ENCODE measurements around the gene CORIN.

The CORIN gene

GRCh38 chr4:47624031-47624441 is 213.8 kb downstream of the CORIN start:
- Histone ChIP-seq H3K27me3 (ENCODE audit: insufficient read depth, low read depth) (no peaks in the 10 kb centered on the region), H2AFZ (ENCODE audit: low read depth) (no peak overlapping the region)

GRCh38 chr4:47621181-47621580 is 216.7 kb downstream of the CORIN start:
- H3K79me2 ChIP-seq (ENCODE audit: insufficient read depth, low read depth): no peaks in the 10 kb centered on the region

More at GRCh38 chr4:47624031-47624441, 213.8 kb downstream of the CORIN start:
- no peaks in the 10 kb centered on the region for H3K79me2 ChIP-seq (ENCODE audit: insufficient read depth, low read depth)
- TF ChIP-seq CTCF (conservative IDR thresholded peaks at IDR 0.05; ENCODE audit: low read depth, low read length): no peak
- H3K9ac ChIP-seq: no peak overlapping the region
- no peaks in the 10 kb centered on the region for H3K4me1 ChIP-seq (ENCODE audit: low read depth, poor library complexity, severe bottlenecking)
- H3K4me2 ChIP-seq: no peak overlapping the region
- no peak overlapping the region for H3K27ac ChIP-seq
- no peaks in the 10 kb centered on the region for H4K20me1 ChIP-seq (ENCODE audit: insufficient read depth)
- H3K36me3 ChIP-seq (ENCODE audit: insufficient read depth): no peaks in the 10 kb centered on the region
- H3K4me3 ChIP-seq (IDR thresholded peaks at IDR 0.05; ENCODE audit: insufficient read depth, low read depth, low read length): no peak overlapping the region

GRCh38 chr4:47619691-47620090 is 218.2 kb downstream of the CORIN start:
- Histone ChIP-seq H3K4me3 (IDR thresholded peaks at IDR 0.05; ENCODE audit: insufficient read depth, low read depth, low read length) (no peak overlapping the region), H3K36me3 (ENCODE audit: insufficient read depth) (no peaks in the 10 kb centered on the region), H3K79me2 (ENCODE audit: insufficient read depth, low read depth) (no peaks in the 10 kb centered on the region), H3K27ac (no peak overlapping the region), H3K4me2 (no peak overlapping the region), H3K4me1 (ENCODE audit: low read depth, poor library complexity, severe bottlenecking) (no peaks in the 10 kb centered on the region), H3K27me3 (ENCODE audit: insufficient read depth, low read depth) (no peaks in the 10 kb centered on the region), H2AFZ (ENCODE audit: low read depth) (no peak overlapping the region), H4K20me1 (ENCODE audit: insufficient read depth) (no peaks in the 10 kb centered on the region), H3K9ac (no peak overlapping the region)
- no peak for TF ChIP-seq CTCF (conservative IDR thresholded peaks at IDR 0.05; ENCODE audit: low read depth, low read length)

More at GRCh38 chr4:47621181-47621580, 216.7 kb downstream of the CORIN start:
- no peak overlapping the region for H3K27ac ChIP-seq
- H2AFZ ChIP-seq (ENCODE audit: low read depth): no peak overlapping the region
- H3K36me3 ChIP-seq (ENCODE audit: insufficient read depth): no peaks in the 10 kb centered on the region
- no peak overlapping the region for H3K4me2 ChIP-seq
- H3K4me1 ChIP-seq (ENCODE audit: low read depth, poor library complexity, severe bottlenecking): no peaks in the 10 kb centered on the region
- no peaks in the 10 kb centered on the region for H4K20me1 ChIP-seq (ENCODE audit: insufficient read depth)
- no peak for TF ChIP-seq CTCF (conservative IDR thresholded peaks at IDR 0.05; ENCODE audit: low read depth, low read length)
- H3K4me3 ChIP-seq (IDR thresholded peaks at IDR 0.05; ENCODE audit: insufficient read depth, low read depth, low read length): no peak overlapping the region
- no peaks in the 10 kb centered on the region for H3K27me3 ChIP-seq (ENCODE audit: insufficient read depth, low read depth)
- H3K9ac ChIP-seq: no peak overlapping the region

GRCh38 chr4:47617607-47618006 is 220.3 kb downstream of the CORIN start:
- H3K36me3 ChIP-seq (ENCODE audit: insufficient read depth): no peaks in the 10 kb centered on the region
- no peak overlapping the region for H3K4me2 ChIP-seq
- no peak for TF ChIP-seq CTCF (conservative IDR thresholded peaks at IDR 0.05; ENCODE audit: low read depth, low read length)
- no peak overlapping the region for H3K27ac ChIP-seq
- H3K27me3 ChIP-seq (ENCODE audit: insufficient read depth, low read depth): no peaks in the 10 kb centered on the region
- H4K20me1 ChIP-seq (ENCODE audit: insufficient read depth): no peaks in the 10 kb centered on the region
- no peak overlapping the region for H3K9ac ChIP-seq
- H3K79me2 ChIP-seq (ENCODE audit: insufficient read depth, low read depth): no peaks in the 10 kb centered on the region
- H2AFZ ChIP-seq (ENCODE audit: low read depth): no peak overlapping the region
- H3K4me3 ChIP-seq (IDR thresholded peaks at IDR 0.05; ENCODE audit: insufficient read depth, low read depth, low read length): no peak overlapping the region
- H3K4me1 ChIP-seq (ENCODE audit: low read depth, poor library complexity, severe bottlenecking): no peaks in the 10 kb centered on the region

Measured in KMS-11 (cell line).